Cardiac fibroblast (primary cell): ENCODE data around the gene SMC3.

ENCODE experiments used
- DNase-seq, 2 donors: peaks; one replicate each; pipeline versions ENCODE4 v3.0.0 to v3.0.0-alpha.2; 2010; ENCODE audit warnings: low read depth in 2 of 2
- H3K4me3 ChIP-seq, 2 donors: replicated peaks in 1 of 2; 1 replicate in 1 of 2; 2 replicates in 1 of 2; pipeline ENCODE4 v1.5.1; 2011; ENCODE audit warnings: low read depth in 2 of 2, low read length in 2 of 2, mild to moderate bottlenecking in 2 of 2, moderate library complexity in 1 of 2
- TF ChIP-seq, protein P1 (sequence below): IDR thresholded peaks from one replicate; pipeline ENCODE4 v1.5.1; 2011; ENCODE audit warnings: low read depth, mild to moderate bottlenecking, low read length, inconsistent platforms

The SMC3 gene

DNA sequence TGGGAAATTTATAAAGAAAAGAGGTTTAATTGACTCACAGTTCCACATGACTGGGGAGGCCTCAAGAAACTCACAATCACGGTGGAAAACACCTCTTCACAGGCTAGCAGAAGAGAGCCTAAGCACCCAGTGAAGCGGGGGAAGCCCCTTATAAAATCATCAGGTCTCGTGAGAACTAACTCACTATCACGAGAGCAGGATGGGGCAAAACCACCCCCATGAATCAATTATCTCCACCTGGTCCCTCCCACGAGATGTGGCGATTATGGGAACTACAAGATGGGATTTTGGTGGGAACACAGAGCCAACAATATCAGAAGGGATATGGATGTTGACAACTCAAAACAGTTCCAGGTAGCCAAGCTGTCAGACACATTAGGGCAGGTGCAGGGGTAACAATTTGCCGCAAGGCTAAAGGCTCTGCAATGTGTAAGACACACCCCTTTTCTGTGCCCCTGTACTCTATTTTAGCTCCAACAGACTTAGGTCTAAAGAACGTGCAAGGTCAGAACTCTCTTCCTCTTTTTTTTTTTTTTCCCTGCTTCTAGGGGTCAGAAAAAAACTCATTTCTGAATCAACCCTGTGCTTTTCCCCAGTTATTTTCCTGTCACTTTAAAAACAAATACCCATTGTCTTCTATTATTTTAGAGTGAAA, 46.0 kb downstream of the SMC3 start:
- no peak overlapping the region for H3K4me3 ChIP-seq
- no peak for DNase-seq
- TF ChIP-seq, protein P1, sequence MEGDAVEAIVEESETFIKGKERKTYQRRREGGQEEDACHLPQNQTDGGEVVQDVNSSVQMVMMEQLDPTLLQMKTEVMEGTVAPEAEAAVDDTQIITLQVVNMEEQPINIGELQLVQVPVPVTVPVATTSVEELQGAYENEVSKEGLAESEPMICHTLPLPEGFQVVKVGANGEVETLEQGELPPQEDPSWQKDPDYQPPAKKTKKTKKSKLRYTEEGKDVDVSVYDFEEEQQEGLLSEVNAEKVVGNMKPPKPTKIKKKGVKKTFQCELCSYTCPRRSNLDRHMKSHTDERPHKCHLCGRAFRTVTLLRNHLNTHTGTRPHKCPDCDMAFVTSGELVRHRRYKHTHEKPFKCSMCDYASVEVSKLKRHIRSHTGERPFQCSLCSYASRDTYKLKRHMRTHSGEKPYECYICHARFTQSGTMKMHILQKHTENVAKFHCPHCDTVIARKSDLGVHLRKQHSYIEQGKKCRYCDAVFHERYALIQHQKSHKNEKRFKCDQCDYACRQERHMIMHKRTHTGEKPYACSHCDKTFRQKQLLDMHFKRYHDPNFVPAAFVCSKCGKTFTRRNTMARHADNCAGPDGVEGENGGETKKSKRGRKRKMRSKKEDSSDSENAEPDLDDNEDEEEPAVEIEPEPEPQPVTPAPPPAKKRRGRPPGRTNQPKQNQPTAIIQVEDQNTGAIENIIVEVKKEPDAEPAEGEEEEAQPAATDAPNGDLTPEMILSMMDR = no peak

DNA sequence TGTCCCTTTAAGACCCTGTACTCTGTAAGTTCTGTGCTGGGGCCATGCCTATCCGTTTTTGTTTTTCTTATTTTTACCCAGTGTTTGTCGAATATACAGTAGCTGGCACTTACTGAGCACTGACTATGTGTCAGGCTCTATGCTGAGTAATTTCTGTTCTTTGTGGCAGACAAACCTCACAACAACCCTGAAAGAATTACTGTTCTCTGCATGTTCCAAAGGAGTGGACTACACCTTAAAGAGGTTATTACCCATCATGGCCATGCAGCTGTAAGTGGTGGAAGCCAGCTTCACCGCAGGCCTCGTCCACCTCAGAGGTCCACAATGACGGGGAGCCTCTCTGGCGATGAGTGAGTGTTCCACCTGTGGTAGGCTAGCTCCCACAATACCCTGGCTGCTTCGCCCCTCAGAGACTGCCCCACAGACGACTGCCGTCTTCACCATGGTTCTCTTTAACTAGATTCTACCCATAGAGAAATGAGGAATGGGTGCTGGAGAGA, 46.6 kb downstream of the SMC3 start:
- TF ChIP-seq, protein P1 = no peak
- H3K4me3 ChIP-seq = no peak overlapping the region
- no peak for DNase-seq

DNA sequence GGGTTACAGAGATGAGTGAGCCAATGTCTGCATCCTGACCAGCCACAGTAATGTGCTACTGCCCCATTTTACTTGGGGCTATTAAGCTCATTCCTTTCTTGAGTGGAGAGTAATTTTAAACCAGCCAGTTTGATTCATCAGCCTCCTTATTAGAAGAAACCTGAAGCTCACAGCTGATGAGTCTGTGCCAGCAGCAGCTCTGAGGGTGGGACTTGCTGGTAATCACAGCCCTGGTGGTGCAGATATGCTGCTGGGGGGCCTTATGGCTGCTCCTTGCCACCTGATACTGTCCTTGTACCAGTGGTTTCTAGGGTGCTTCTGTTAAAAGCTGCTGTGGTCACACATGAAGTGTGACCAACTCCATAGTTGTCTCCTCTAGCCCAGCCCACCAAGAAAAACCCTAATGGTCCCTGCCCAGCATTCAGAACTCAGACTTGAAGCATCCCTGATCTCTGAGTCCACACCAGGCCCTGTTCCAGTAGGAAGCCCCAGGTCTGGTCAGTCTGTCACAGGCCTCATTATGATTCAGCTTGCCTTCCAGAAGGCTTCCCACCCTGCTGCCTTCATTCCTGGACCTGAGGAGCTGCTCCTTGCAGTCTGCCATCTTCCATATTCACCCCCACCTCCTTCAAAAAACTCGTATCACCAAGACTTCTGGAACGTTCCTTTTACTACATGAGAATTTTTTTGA, 47.7 kb downstream of the SMC3 start:
- no peak overlapping the region for H3K4me3 ChIP-seq
- DNase-seq = no peak
- TF ChIP-seq, protein P1 = no peak

DNA sequence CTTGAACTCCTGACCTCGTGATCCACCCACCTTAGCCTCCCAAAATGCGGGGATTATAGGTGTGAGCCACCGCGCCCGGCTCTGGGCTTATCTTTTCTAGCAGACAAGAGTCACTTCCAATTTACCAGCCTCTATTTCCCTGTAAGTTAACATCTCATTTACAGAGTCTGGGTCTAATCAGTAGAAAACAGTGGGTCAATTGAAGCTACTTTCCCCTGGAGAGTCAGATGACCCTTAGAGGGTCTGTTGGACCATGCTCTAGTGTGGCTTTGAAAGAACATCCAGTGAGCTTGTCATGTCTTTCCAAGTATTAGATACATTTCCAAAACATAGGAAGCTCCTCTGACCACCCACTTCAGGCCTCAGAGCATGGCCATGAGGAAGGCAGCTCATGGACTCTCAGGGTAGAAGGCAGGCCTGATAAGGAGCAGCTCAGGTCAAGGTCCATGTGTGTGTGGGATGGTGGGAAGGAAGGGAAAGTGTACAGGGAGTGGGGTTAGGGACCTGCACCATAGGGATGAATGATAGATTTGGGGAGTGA, 49.1 kb downstream of the SMC3 start:
- TF ChIP-seq, protein P1 = no peak
- DNase-seq = no peak
- H3K4me3 ChIP-seq = no peak overlapping the region

DNA sequence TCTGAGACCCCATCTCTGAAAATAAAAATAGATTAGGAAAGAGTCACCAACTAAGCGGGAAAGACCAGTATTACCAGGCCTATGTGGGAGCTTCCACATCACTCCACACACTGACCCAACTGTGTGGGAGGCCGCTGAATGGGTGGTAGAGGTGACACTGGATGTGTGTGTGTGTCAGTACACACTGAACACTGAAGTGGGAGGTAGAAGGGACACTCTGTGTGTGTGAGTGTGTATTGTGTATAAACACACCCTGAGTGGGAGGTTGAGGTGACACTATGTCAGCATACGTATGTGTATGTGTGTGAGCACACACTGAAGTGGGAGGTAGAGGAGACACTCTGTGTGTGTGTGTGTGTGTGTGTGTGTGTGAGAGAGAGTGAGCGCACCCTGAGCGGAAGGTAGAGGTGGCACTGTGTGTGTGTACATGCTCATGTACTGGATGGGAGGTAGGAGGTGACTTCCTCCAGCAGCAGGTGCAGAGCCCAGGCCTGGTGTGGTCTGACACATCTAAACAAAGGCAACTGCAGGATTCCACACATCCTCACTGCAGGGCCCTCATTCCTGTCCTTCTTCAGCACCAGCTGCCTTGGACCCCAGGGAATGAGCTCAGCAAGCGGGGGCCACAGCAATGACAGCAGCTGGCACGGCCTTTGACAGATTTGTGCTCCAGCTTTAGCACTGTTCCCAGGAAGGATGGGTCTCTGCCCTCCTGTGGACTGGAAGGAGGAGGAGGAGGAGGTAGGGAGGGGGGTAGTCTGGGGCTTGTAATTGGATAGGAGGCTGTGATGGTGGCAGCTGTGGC, 50.1 kb downstream of the SMC3 start:
- H3K4me3 ChIP-seq = no peak overlapping the region
- no peak for DNase-seq
- TF ChIP-seq, protein P1 = no peak

DNA sequence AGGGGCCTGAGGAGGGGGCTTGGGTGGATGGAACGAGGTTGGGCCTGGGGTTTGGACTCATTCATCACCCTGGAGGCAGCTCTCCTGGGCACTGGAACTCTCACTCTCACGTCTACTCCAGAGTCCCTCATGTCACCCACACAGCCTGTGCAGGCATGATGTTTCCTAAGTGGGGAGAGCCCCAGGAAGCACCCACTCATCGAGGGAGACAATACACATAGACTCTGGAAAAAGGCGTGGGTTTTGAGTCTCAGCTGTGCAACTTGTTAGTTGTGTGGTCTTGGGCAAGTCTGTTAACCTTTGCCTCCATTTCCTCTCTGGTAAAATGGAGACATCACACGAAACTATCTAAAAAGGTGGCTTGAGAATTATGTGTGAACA, 50.7 kb downstream of the SMC3 start:
- no peak overlapping the region for H3K4me3 ChIP-seq
- no peak for DNase-seq
- TF ChIP-seq, protein P1 = no peak
